ENCODE data around the gene FRMD4A.

The FRMD4A gene

GRCh38 chr10:13608246-13608853 is 722.4 kb downstream of the FRMD4A start:
- ATAC-seq (ENCODE audit: low read depth) (no peak), DNase-seq (ENCODE audit: low spot score) (no peak)
- H3K4me3 ChIP-seq (ENCODE audit: severe bottlenecking), result no peak overlapping the region
- no peaks in the 10 kb centered on the region for H3K9me3 ChIP-seq (ENCODE audit: severe bottlenecking)
- no peaks in the 10 kb centered on the region for H3K4me1 ChIP-seq (ENCODE audit: insufficient read depth, poor library complexity, severe bottlenecking)
- no peak for TF ChIP-seq CTCF (IDR thresholded peaks at IDR 0.05; ENCODE audit: poor library complexity, severe bottlenecking)
- no peaks in the 10 kb centered on the region for H3K27me3 ChIP-seq (ENCODE audit: insufficient read depth, poor library complexity, severe bottlenecking)
- H3K27ac ChIP-seq (ENCODE audit: poor library complexity, severe bottlenecking), result no peak overlapping the region
- peaks cover 36% of the 10 kb centered on the region for H3K36me3 ChIP-seq (ENCODE audit: low read depth)

DNA sequence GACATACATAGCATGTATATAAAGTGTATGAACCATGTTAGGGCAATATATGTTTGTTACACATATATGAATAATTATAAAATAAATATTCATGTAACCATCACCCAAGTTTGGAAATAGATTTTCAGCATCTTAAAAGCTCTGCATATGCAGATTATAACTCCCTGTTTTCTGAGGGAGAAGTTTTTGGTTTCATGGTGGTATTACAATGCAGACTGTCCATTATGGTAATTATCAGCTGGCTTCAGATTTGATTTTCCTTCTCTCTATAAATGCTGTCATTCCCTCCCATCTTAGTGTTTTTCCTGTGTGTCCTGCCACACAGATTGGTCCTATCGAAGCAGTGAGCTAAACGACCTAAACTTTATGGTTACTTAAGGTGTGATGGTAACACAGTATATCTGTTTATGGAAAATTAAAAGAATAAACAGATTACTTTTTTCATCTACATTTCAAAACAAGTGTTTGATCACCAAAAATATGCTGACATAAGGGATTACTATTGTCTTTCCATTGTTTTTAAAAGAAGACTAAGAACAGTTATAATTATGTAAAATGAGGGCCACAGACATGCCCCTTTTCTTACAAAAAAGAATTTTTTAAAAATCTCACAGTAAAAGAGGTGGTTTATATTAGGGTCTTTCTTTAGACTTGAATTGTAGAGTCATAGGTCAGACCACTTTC is 726.2 kb downstream of the FRMD4A start:
- no peak for DNase-seq (ENCODE audit: low spot score)

DNA sequence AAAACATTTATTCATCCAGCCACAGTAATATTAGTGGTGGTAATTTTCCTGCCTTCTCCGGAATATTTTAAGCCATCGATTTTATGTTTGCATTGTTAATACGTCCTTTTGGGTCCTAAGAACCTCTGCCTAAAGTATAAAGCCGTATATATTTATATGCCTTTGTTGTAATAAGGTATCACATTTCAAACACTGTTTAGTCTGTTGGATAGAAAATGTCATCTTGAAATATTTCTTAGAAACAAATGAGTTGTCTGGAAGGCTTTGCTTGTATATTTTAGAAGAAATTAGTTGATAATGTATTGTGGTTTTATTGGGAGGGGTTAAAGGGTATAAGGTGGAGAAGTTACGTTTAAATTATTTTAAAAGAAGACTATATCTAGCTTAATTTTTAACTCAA is 732.8 kb downstream of the FRMD4A start:
- no peak for DNase-seq (ENCODE audit: low spot score)
- no peak for TF ChIP-seq CTCF (IDR thresholded peaks at IDR 0.05; ENCODE audit: poor library complexity, severe bottlenecking)
- H3K36me3 ChIP-seq (ENCODE audit: low read depth), result peaks cover 42% of the 10 kb centered on the region
- H3K9me3 ChIP-seq (ENCODE audit: severe bottlenecking), result no peaks in the 10 kb centered on the region
- no peaks in the 10 kb centered on the region for H3K27me3 ChIP-seq (ENCODE audit: insufficient read depth, poor library complexity, severe bottlenecking)
- H3K27ac ChIP-seq (ENCODE audit: poor library complexity, severe bottlenecking), result no peak overlapping the region
- ATAC-seq (ENCODE audit: low read depth), result no peak
- no peaks in the 10 kb centered on the region for H3K4me1 ChIP-seq (ENCODE audit: insufficient read depth, poor library complexity, severe bottlenecking)
- H3K4me3 ChIP-seq (ENCODE audit: severe bottlenecking), result no peak overlapping the region

More for the DNA sequence above, 726.2 kb downstream of the FRMD4A start:
- Histone ChIP-seq H3K36me3 (ENCODE audit: low read depth) (peaks cover 41% of the 10 kb centered on the region), H3K27me3 (ENCODE audit: insufficient read depth, poor library complexity, severe bottlenecking) (no peaks in the 10 kb centered on the region), H3K27ac (ENCODE audit: poor library complexity, severe bottlenecking) (no peak overlapping the region), H3K4me3 (ENCODE audit: severe bottlenecking) (no peak overlapping the region), H3K9me3 (ENCODE audit: severe bottlenecking) (no peaks in the 10 kb centered on the region), H3K4me1 (ENCODE audit: insufficient read depth, poor library complexity, severe bottlenecking) (no peaks in the 10 kb centered on the region)
- TF ChIP-seq CTCF (IDR thresholded peaks at IDR 0.05; ENCODE audit: poor library complexity, severe bottlenecking), result no peak
- ATAC-seq (ENCODE audit: low read depth), result no peak

GRCh38 chr10:13594641-13595040 is 736.1 kb downstream of the FRMD4A start:
- Histone ChIP-seq H3K4me3 (ENCODE audit: severe bottlenecking) (no peak overlapping the region), H3K9me3 (ENCODE audit: severe bottlenecking) (no peaks in the 10 kb centered on the region), H3K4me1 (ENCODE audit: insufficient read depth, poor library complexity, severe bottlenecking) (no peaks in the 10 kb centered on the region), H3K27ac (ENCODE audit: poor library complexity, severe bottlenecking) (no peak overlapping the region), H3K27me3 (ENCODE audit: insufficient read depth, poor library complexity, severe bottlenecking) (no peaks in the 10 kb centered on the region), H3K36me3 (ENCODE audit: low read depth) (peaks cover 28% of the 10 kb centered on the region)
- ATAC-seq (ENCODE audit: low read depth) (no peak), DNase-seq (ENCODE audit: low spot score) (no peak)
- TF ChIP-seq CTCF (IDR thresholded peaks at IDR 0.05; ENCODE audit: poor library complexity, severe bottlenecking), result no peak
